GM12878 (cell line): ENCODE measurements around the gene HDAC9.

ENCODE experiments used
- BCL11A ChIP-seq: IDR thresholded peaks from 2 replicates; pipeline ENCODE4 v1.6.1; 2011; ENCODE audit warnings: low read depth, low read length
- BMI1 ChIP-seq: fragments of 450-650 bp; IDR thresholded peaks from 2 replicates; pipeline ENCODE4 v1.6.1; 2016; ENCODE audit warnings: mild to moderate bottlenecking, moderate library complexity, borderline replicate concordance
- CTCF ChIP-seq, 3 experiments: IDR thresholded peaks in 2 of 3; conservative IDR thresholded peaks in 1 of 3; 2 replicates each; pipeline ENCODE4 v1.5.1; 2011; ENCODE audit warnings: low read depth in 3 of 3, low read length in 3 of 3, mild to moderate bottlenecking in 3 of 3, control low read depth in 2 of 3, moderate library complexity in 2 of 3, inconsistent platforms in 1 of 3, mixed read lengths in 1 of 3; ENCODE audit not compliant: control insufficient read depth in 2 of 3, insufficient read depth in 1 of 3; ENCODE audit errors: extremely low read depth in 1 of 3
- DPF2 ChIP-seq: fragments of 450-650 bp; IDR thresholded peaks from 2 replicates; pipeline ENCODE4 v1.6.1; 2017; ENCODE audit warnings: mild to moderate bottlenecking
- ELK1 ChIP-seq: IDR thresholded peaks from 2 replicates; pipeline ENCODE4 v1.6.1; 2012; ENCODE audit warnings: low read depth, low read length, improper control_type of control experiment
- FOS ChIP-seq: IDR thresholded peaks from 3 replicates; pipeline ENCODE4 v1.6.1; 2011; ENCODE audit warnings: borderline replicate concordance; ENCODE audit not compliant: insufficient read length; ENCODE audit errors: extremely low read depth
- HDAC6 ChIP-seq: fragments of 200-600 bp; sonication (generic); IDR thresholded peaks from one replicate; pipeline ENCODE4 v1.8.0; 2017; ENCODE audit warnings: antibody characterized with exemption; ENCODE audit not compliant: unreplicated experiment
- MTA3 ChIP-seq: IDR thresholded peaks from 2 replicates; pipeline ENCODE4 v1.6.1; 2012; ENCODE audit warnings: low read length, inconsistent platforms, borderline replicate concordance
- NRF1 ChIP-seq: conservative IDR thresholded peaks from 2 replicates; pipeline ENCODE4 v1.6.1; 2011; ENCODE audit warnings: mild to moderate bottlenecking, low read depth, low read length, improper control_type of control experiment
- SP1 ChIP-seq: IDR thresholded peaks from one replicate; pipeline ENCODE4 v1.6.1; 2011; ENCODE audit warnings: low read depth, low read length
- SREBF2 ChIP-seq: IDR thresholded peaks from 2 replicates; pipeline ENCODE4 v1.6.1; 2012; ENCODE audit warnings: mild to moderate bottlenecking, low read length
- TCF7 ChIP-seq: IDR thresholded peaks from 2 replicates; pipeline ENCODE4 v1.6.1; 2014; ENCODE audit warnings: antibody characterized with exemption, borderline replicate concordance
- YY1 ChIP-seq: IDR thresholded peaks from 2 replicates; pipeline ENCODE4 v1.6.1; 2011; ENCODE audit warnings: low read depth, mild to moderate bottlenecking, low read length
- TF ChIP-seq, protein P1 (sequence below): fragments of 450-650 bp; IDR thresholded peaks from 2 replicates; pipeline ENCODE4 v1.6.1; 2017; ENCODE audit warnings: mild to moderate bottlenecking

- TF ChIP-seq YY1 (no peak), DPF2 (peak; percentile 74), FOS (no peak), CTCF (IDR thresholded peaks at IDR 0.05 in 2 of 3, conservative IDR thresholded peaks at IDR 0.05 in 1 of 3; ENCODE audit: control insufficient read depth in 2 of 3, extremely low read depth in 1 of 3, insufficient read depth in 1 of 3, low read depth in 3 of 3, low read length in 3 of 3) (no peak), NRF1 (no peak), BCL11A (peak; percentile 39; the same call in 1 of the 2 replicates), SP1 (no peak), BMI1 (peak; percentile 57; the same call in 1 of the 2 replicates), SREBF2 (no peak), HDAC6 (no peak), MTA3 (no peak), TCF7 (no peak), ELK1 (no peak)
- TF ChIP-seq, protein P1, sequence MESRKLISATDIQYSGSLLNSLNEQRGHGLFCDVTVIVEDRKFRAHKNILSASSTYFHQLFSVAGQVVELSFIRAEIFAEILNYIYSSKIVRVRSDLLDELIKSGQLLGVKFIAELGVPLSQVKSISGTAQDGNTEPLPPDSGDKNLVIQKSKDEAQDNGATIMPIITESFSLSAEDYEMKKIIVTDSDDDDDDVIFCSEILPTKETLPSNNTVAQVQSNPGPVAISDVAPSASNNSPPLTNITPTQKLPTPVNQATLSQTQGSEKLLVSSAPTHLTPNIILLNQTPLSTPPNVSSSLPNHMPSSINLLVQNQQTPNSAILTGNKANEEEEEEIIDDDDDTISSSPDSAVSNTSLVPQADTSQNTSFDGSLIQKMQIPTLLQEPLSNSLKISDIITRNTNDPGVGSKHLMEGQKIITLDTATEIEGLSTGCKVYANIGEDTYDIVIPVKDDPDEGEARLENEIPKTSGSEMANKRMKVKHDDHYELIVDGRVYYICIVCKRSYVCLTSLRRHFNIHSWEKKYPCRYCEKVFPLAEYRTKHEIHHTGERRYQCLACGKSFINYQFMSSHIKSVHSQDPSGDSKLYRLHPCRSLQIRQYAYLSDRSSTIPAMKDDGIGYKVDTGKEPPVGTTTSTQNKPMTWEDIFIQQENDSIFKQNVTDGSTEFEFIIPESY, result no peak
Measured at GRCh38 chr7:18740579-18740988, 245.0 kb downstream of the HDAC9 start.
